ENCODE data around the gene UBE2F.

The UBE2F gene

DNA sequence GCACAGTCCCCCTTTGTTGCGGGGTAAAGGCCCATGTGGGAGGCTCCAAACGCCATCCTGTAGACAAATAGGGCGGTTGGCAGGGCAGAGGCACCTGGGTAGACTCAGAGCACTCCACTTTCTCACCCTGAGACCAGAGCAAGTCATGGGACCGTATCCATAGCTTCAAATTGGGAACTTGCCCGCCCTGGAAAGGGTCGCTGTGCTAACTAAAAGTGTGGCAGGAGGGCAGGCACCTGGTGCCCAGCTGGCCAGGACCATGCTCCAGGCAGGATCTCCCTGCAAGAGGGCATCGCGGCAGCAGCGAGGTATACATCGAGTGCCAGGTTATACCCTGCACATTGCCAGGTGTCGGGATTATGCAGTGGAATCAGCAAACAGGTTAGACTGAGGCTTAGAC lies 73.2 kb downstream of the UBE2F start:
- TF ChIP-seq, protein P1, sequence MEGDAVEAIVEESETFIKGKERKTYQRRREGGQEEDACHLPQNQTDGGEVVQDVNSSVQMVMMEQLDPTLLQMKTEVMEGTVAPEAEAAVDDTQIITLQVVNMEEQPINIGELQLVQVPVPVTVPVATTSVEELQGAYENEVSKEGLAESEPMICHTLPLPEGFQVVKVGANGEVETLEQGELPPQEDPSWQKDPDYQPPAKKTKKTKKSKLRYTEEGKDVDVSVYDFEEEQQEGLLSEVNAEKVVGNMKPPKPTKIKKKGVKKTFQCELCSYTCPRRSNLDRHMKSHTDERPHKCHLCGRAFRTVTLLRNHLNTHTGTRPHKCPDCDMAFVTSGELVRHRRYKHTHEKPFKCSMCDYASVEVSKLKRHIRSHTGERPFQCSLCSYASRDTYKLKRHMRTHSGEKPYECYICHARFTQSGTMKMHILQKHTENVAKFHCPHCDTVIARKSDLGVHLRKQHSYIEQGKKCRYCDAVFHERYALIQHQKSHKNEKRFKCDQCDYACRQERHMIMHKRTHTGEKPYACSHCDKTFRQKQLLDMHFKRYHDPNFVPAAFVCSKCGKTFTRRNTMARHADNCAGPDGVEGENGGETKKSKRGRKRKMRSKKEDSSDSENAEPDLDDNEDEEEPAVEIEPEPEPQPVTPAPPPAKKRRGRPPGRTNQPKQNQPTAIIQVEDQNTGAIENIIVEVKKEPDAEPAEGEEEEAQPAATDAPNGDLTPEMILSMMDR (IDR thresholded peaks at IDR 0.05; ENCODE audit: insufficient read depth, low read depth, low read length, missing control alignments), result no peak
- no peak for DNase-seq (ENCODE audit: low read depth)
- H3K4me3 ChIP-seq (ENCODE audit: low read length), result no peak overlapping the region

DNA sequence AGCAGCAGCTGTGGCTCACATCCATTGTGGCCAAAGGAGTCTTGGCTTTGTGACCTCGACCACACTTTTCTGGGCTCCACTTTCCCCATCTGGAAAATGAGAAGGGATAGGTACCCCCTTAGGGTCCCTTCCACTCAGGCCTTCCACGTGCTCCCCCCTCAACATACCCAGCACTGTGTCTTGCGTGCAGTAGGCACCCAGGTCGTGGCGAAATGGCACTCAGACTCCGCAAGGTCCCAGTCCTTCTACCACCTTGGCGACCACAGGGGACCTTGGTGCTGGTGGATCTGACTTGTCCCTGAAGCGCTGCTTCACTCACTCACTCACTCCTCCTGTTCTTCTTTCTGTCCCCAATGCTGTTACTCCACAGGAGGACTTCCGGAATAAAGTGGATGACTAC lies 74.1 kb downstream of the UBE2F start:
- H3K4me3 ChIP-seq (ENCODE audit: low read length), result no peak overlapping the region
- TF ChIP-seq, protein P1 (IDR thresholded peaks at IDR 0.05; ENCODE audit: insufficient read depth, low read depth, low read length, missing control alignments), result no peak
- no peak for DNase-seq (ENCODE audit: low read depth)

DNA sequence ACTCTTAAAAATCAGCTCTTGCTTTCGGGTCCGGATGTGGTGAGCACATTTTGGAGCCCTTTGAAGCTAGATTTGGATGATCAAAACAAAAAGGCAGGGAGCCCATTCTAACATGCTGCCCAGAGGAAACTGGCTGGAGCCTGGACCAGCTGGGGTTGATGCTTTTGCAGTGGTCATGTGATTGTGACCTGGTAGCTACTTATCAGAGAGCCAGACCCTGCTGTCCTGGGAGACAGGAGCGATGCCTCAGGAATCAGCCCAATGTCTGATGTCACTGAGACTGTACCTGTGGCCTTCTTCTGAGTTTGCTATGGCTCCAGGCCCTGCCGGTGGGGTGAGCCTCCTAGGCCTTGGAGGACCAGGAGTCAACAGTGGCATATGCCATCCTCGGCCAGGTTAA lies 75.3 kb downstream of the UBE2F start:
- TF ChIP-seq, protein P1 (IDR thresholded peaks at IDR 0.05; ENCODE audit: insufficient read depth, low read depth, low read length, missing control alignments), result no peak
- DNase-seq (ENCODE audit: low read depth), result no peak
- H3K4me3 ChIP-seq (ENCODE audit: low read length), result no peak overlapping the region

DNA sequence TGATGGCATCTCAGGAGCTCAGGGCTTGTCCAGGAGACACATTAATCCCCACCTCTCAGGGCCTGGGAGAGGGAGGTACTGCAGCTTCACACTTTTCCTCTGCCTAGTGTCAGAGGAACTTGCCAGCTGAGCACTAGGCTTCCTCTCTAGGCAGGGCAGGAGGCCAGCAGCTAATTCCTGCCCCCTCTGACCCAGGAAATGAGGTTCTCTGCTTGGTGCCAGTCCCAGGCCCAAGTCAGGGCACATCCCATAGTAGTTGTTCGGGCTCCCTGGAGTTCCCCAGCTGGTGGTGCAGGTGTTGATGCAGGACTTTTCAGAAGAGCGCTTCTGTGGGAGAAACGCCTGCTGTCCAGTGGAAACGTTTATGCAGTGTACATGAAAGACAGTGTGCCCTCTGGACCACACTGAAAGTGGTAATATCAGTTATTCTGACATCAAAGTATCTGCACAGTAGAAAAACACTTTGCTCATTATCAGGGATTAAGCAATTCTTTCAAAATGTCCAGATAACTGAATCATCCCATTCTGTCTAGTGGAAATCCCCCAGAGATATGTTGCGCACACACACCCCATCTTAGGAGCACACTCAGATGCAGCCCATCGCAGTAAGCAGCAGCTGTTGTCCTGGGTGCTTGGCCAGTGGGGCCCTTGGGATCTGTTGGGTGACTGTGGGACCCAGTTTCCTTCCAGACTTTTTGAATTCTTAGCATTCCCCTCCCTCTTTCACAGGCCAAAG lies 76.2 kb downstream of the UBE2F start:
- no peak for DNase-seq (ENCODE audit: low read depth)
- H3K4me3 ChIP-seq (ENCODE audit: low read length), result no peak overlapping the region
- TF ChIP-seq, protein P1 (IDR thresholded peaks at IDR 0.05; ENCODE audit: insufficient read depth, low read depth, low read length, missing control alignments), result no peak

DNA sequence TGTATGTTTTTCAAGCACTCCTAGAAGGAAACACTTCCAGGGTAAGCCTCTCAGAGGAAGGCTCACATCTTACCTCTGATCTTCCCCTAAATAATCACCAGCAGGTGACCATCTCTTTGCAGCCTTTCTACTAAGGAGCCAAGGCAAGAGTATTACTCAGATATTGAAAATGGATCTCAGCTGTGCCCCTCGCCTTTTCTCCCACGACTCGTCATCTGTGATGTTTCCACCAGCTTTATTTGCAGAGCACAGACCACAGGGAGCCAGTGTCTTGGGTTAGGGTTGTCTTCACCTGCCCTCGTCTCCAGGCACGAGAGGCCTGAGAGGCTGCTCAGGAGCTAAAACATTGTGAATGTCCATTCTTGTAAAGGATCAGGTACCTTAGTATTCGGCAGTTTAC lies 77.0 kb downstream of the UBE2F start:
- no peak overlapping the region for H3K4me3 ChIP-seq (ENCODE audit: low read length)
- TF ChIP-seq, protein P1 (IDR thresholded peaks at IDR 0.05; ENCODE audit: insufficient read depth, low read depth, low read length, missing control alignments), result no peak
- DNase-seq (ENCODE audit: low read depth), result no peak

DNA sequence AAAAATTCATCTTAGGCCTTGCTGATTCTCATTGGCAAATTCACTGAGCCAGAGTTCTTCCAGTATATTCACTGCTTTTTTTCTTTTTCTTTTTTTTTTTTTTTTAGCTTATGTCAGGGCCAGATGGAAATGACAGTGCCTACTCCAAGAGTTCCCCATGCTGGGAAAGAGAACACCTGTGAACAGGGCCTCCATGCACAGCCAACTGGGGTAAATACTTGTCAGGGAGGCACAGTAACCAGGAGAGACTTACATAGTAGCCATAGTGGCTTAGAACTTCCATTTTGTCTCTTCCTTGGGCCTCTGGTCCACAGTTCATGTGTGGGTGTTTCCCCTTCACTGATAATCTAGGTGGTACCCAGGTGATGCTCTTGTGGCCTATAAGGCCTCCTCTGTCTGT lies 78.8 kb downstream of the UBE2F start:
- no peak overlapping the region for H3K4me3 ChIP-seq (ENCODE audit: low read length)
- TF ChIP-seq, protein P1 (IDR thresholded peaks at IDR 0.05; ENCODE audit: insufficient read depth, low read depth, low read length, missing control alignments), result no peak
- DNase-seq (ENCODE audit: low read depth), result no peak

DNA sequence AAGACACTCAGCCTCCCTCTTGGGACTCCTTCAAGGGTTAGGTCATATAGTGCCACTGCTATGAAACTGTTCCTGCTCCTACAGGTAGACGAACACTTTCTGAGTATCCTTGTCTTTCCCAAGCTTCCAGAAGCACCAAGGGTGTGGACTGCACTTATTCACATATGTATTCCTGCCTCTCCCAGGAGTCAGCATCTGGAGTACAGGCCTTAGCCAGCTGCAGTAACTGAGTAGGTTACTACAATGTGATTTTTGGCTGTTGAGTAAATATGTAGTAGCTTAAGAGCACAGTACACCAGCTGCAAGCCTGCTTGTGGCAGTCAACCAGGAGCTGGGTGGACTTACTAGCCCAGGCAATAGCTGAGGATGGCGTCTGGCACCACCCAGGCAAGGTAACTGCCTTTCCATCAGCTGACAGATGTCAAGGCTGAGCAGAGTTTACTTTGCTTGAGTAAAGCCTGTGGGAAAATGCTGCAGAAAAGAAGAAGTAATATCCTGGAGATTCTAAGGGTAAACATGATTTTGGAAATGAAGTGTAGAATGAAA lies 80.0 kb downstream of the UBE2F start:
- no peak for DNase-seq (ENCODE audit: low read depth)
- TF ChIP-seq, protein P1 (IDR thresholded peaks at IDR 0.05; ENCODE audit: insufficient read depth, low read depth, low read length, missing control alignments), result no peak
- no peak overlapping the region for H3K4me3 ChIP-seq (ENCODE audit: low read length)

Data from epithelial cell of esophagus (primary cell).